Brain microvascular endothelial cell (primary cell): ENCODE measurements around the gene FGF12.

ENCODE experiments used
- DNase-seq: peaks from one replicate; pipeline ENCODE4 v3.0.0-alpha.2; 2020
- H3K27ac ChIP-seq: fragments of 250-450 bp; sonication (Bioruptor Pico); 2 replicates; pipeline ENCODE4 v1.5.1; 2020; ENCODE audit warnings: mild to moderate bottlenecking, moderate library complexity
- H3K27me3 ChIP-seq: fragments of 250-450 bp; sonication (Bioruptor Pico); replicated peaks from 2 replicates; pipeline ENCODE4 v1.5.1; 2020; ENCODE audit warnings: mild to moderate bottlenecking
- H3K36me3 ChIP-seq: fragments of 250-450 bp; sonication (Bioruptor Pico); replicated peaks from 2 replicates; pipeline ENCODE4 v1.5.1; 2020; ENCODE audit warnings: mild to moderate bottlenecking
- H3K4me3 ChIP-seq: 2 replicates; pipeline ENCODE4 v1.5.1; 2011; ENCODE audit warnings: low read depth, mild to moderate bottlenecking, control low read depth, low read length, moderate library complexity
- CTCF ChIP-seq: IDR thresholded peaks from 2 replicates; pipeline ENCODE4 v1.5.1; 2011; ENCODE audit warnings: low read depth, mild to moderate bottlenecking, moderate library complexity, low read length, control low read depth, inconsistent platforms; ENCODE audit errors: missing control alignments
- in situ Hi-C: cut with HindIII; loops from 2 replicates; pipeline ENCODE4 v1.10.0; 2017; ENCODE audit warnings: low sequenced_read_pairs, low pct_ligation_motif_present

The FGF12 gene

GRCh38 chr3:192332386-192333291 lies 394.7 kb downstream of the FGF12 start:
- no peak for DNase-seq
- in situ Hi-C loops: no loop called here
- TF ChIP-seq CTCF: no peak
- H3K4me3 ChIP-seq: no peak overlapping the region
- H3K36me3 ChIP-seq: no peaks in the 10 kb centered on the region
- H3K27ac ChIP-seq: no peak overlapping the region
- no peaks in the 10 kb centered on the region for H3K27me3 ChIP-seq

GRCh38 chr3:192331749-192332385 lies 395.5 kb downstream of the FGF12 start:
- no peak overlapping the region for H3K4me3 ChIP-seq
- TF ChIP-seq CTCF: no peak
- no peak for DNase-seq

GRCh38 chr3:192326656-192327055 lies 400.7 kb downstream of the FGF12 start:
- DNase-seq: no peak
- H3K36me3 ChIP-seq: no peaks in the 10 kb centered on the region
- in situ Hi-C loops: no loop called here
- no peak for TF ChIP-seq CTCF
- no peaks in the 10 kb centered on the region for H3K27me3 ChIP-seq
- H3K4me3 ChIP-seq: no peak overlapping the region
- H3K27ac ChIP-seq: no peak overlapping the region

More at GRCh38 chr3:192331749-192332385, 395.5 kb downstream of the FGF12 start:
- in situ Hi-C loops: no loop called here
- Histone ChIP-seq H3K27me3 (no peaks in the 10 kb centered on the region), H3K27ac (no peak overlapping the region), H3K36me3 (no peaks in the 10 kb centered on the region)

GRCh38 chr3:192317564-192317963 lies 409.8 kb downstream of the FGF12 start:
- no peak overlapping the region for H3K4me3 ChIP-seq
- in situ Hi-C loops: no loop called here
- H3K27ac ChIP-seq: no peak overlapping the region
- no peak for TF ChIP-seq CTCF
- no peak for DNase-seq
- H3K27me3 ChIP-seq: no peaks in the 10 kb centered on the region
- H3K36me3 ChIP-seq: no peaks in the 10 kb centered on the region

- H3K36me3 ChIP-seq: no peaks in the 10 kb centered on the region
- in situ Hi-C loops: no loop called here
- H3K27me3 ChIP-seq: no peaks in the 10 kb centered on the region
- H3K27ac ChIP-seq: no peak overlapping the region
- no peak for TF ChIP-seq CTCF
- no peak for DNase-seq
- H3K4me3 ChIP-seq: no peak overlapping the region
Observed at GRCh38 chr3:192313605-192314004, 413.7 kb downstream of the FGF12 start.
